ES-I3 (cell line): ENCODE data around the gene PYCARD.

Source experiments
- H3K36me3 ChIP-seq: 2 replicates; pipeline ENCODE4 v1.6.1; 2013; ENCODE audit warnings: mild to moderate bottlenecking, low read length, control low read depth, moderate library complexity; ENCODE audit not compliant: insufficient read depth
- H3K4me1 ChIP-seq: 2 replicates; pipeline ENCODE4 v1.6.1; 2013; ENCODE audit warnings: mild to moderate bottlenecking, control low read depth, low read length; ENCODE audit not compliant: insufficient read depth
- H3K9ac ChIP-seq: 2 replicates; pipeline ENCODE4 v1.6.1; 2013; ENCODE audit warnings: low read depth, mild to moderate bottlenecking, low read length, moderate library complexity
- H3K9me3 ChIP-seq: 2 replicates; pipeline ENCODE4 v1.6.1; 2013; ENCODE audit warnings: mild to moderate bottlenecking, low read length, moderate library complexity; ENCODE audit not compliant: control insufficient read depth, insufficient read depth

PYCARD gene

GRCh38 chr16:31190061-31190460, 12.5 kb downstream of the PYCARD start:
- Histone ChIP-seq H3K4me1 (no peaks in the 10 kb centered on the region), H3K9me3 (no peaks in the 10 kb centered on the region), H3K9ac (no peak overlapping the region), H3K36me3 (peaks cover 95% of the 10 kb centered on the region)

DNA sequence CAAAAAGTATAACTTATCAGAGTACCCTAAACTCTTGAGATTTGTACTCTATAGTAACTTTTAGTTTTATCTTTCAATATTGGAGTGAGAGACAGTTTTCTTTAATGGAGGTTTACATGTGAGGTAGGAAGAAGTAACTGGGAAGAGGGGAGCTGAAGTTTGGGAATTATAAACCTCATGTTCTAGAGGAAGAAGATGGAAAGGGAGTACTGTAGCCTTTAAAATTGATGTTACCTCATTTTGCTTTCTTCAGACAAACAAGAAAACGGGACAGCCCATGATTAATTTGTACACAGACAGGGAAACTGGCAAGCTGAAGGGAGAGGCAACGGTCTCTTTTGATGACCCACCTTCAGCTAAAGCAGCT, 13.2 kb downstream of the PYCARD start:
- Histone ChIP-seq H3K36me3 (peaks cover 91% of the 10 kb centered on the region), H3K4me1 (no peaks in the 10 kb centered on the region), H3K9me3 (no peaks in the 10 kb centered on the region), H3K9ac (no peak overlapping the region)

- Histone ChIP-seq H3K9me3 (no peaks in the 10 kb centered on the region), H3K36me3 (peaks cover 88% of the 10 kb centered on the region), H3K9ac (no peak overlapping the region), H3K4me1 (no peaks in the 10 kb centered on the region)
Measured at GRCh38 chr16:31188450-31189411, 13.8 kb downstream of the PYCARD start.

- peaks cover 1% of the 10 kb centered on the region; the same call in 1 of the 2 replicates for H3K4me1 ChIP-seq
Measured at GRCh38 chr16:31187808-31188189, 14.8 kb downstream of the PYCARD start.

GRCh38 chr16:31186930-31187807, 15.4 kb downstream of the PYCARD start:
- no peaks in the 10 kb centered on the region for H3K9me3 ChIP-seq
- no peak overlapping the region for H3K9ac ChIP-seq
- peaks cover 2% of the 10 kb centered on the region; the same call in 1 of the 2 replicates for H3K4me1 ChIP-seq
- H3K36me3 ChIP-seq: peaks cover 89% of the 10 kb centered on the region

More at GRCh38 chr16:31187808-31188189, 14.8 kb downstream of the PYCARD start:
- H3K9me3 ChIP-seq: no peaks in the 10 kb centered on the region
- peaks cover 90% of the 10 kb centered on the region for H3K36me3 ChIP-seq
- H3K9ac ChIP-seq: no peak overlapping the region

GRCh38 chr16:31186176-31186575, 16.4 kb downstream of the PYCARD start:
- Histone ChIP-seq H3K36me3 (peaks cover 80% of the 10 kb centered on the region), H3K4me1 (peaks cover 2% of the 10 kb centered on the region; the same call in 1 of the 2 replicates), H3K9ac (no peak overlapping the region), H3K9me3 (no peaks in the 10 kb centered on the region)

DNA sequence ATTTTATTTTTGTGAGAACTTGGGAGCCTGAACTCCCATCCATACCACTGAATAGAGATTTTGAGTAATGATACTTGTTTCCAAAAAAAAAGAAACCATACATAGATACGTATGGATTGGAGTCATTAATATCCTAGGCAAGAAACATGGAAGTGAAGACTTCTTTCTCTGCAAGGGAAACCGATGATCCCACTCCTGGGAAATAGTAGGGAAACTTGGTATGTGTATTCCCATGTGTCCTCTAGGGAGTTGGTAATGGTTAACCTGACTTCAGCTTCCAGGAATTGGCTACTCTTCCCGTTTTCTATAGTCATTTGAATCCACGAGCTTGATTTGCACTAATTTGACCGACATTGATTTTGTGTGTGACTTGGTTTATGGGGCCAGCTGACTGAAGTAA, 17.2 kb downstream of the PYCARD start:
- H3K9me3 ChIP-seq: no peaks in the 10 kb centered on the region
- peaks cover 2% of the 10 kb centered on the region; the same call in 1 of the 2 replicates for H3K4me1 ChIP-seq
- H3K9ac ChIP-seq: no peak overlapping the region
- peaks cover 71% of the 10 kb centered on the region for H3K36me3 ChIP-seq

DNA sequence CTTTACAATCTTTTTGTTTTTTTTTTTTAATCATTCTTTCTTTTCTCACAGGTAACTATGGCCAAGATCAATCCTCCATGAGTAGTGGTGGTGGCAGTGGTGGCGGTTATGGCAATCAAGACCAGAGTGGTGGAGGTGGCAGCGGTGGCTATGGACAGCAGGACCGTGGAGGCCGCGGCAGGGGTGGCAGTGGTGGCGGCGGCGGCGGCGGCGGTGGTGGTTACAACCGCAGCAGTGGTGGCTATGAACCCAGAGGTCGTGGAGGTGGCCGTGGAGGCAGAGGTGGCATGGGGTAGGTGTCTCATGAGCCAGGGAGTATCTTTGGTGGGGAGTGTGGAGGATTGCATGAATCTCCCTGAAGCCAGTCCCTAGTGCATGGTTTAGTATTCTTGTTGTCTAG, 17.7 kb downstream of the PYCARD start:
- H3K36me3 ChIP-seq: peaks cover 67% of the 10 kb centered on the region
- H3K9ac ChIP-seq: no peak overlapping the region
- no peaks in the 10 kb centered on the region for H3K9me3 ChIP-seq
- H3K4me1 ChIP-seq: peaks cover 2% of the 10 kb centered on the region; the same call in 1 of the 2 replicates

DNA sequence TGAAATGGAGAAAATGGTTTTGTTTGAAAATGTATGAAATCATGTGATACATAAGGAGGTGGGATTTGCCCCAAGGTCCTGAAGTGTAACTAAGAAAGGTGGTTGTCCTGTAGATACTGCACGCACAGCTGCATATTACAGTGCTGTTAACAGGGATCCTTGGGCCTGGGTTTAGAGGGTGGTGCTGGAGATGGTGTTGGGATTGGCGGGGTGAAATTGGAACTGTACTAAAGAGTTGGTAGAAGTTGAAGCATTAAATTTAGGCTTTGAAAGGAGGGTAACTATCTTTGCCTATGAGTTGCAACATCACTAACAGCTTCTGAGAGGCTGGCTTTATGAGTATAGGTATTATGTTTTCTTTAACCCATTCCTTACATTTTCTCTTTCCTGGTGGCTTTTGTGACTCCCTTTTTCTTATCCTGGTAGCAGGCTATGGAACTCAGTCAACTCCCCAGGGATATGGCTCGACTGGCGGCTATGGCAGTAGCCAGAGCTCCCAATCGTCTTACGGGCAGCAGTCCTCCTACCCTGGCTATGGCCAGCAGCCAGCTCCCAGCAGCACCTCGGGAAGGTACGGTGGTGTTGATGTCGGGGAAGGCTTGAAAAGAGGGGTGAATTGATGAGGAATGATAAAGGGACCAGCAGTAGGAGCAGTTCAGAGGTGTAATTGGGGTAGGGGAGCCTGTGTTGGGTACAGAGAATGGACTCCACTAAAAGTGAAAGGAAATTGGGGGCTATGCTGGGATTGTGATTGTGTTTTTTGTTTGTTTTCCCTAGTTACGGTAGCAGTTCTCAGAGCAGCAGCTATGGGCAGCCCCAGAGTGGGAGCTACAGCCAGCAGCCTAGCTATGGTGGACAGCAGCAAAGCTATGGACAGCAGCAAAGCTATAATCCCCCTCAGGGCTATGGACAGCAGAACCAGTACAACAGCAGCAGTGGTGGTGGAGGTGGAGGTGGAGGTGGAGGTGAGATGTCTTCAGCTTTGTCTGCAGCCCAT, 18.8 kb downstream of the PYCARD start:
- Histone ChIP-seq H3K4me1 (peaks cover 2% of the 10 kb centered on the region; the same call in 1 of the 2 replicates), H3K9me3 (no peaks in the 10 kb centered on the region), H3K9ac (no peak overlapping the region), H3K36me3 (peaks cover 56% of the 10 kb centered on the region)

DNA sequence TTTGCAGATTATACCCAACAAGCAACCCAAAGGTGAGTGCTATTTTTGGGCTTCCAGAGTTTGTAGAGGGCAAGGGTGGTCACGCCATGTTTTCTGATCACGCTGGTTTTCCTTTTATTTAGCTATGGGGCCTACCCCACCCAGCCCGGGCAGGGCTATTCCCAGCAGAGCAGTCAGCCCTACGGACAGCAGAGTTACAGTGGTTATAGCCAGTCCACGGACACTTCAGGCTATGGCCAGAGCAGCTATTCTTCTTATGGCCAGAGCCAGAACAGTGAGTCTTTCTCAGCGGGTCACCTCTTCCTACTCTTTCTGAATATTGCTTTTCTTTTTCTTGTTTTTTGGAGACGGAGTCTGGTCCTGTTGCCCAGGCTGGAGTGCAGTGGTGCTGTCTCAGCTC, 20.2 kb downstream of the PYCARD start:
- Histone ChIP-seq H3K9me3 (no peaks in the 10 kb centered on the region), H3K36me3 (peaks cover 42% of the 10 kb centered on the region), H3K9ac (peak overlapping the region; percentile 77; the same call in 1 of the 2 replicates), H3K4me1 (peaks cover 2% of the 10 kb centered on the region; the same call in 1 of the 2 replicates)

DNA sequence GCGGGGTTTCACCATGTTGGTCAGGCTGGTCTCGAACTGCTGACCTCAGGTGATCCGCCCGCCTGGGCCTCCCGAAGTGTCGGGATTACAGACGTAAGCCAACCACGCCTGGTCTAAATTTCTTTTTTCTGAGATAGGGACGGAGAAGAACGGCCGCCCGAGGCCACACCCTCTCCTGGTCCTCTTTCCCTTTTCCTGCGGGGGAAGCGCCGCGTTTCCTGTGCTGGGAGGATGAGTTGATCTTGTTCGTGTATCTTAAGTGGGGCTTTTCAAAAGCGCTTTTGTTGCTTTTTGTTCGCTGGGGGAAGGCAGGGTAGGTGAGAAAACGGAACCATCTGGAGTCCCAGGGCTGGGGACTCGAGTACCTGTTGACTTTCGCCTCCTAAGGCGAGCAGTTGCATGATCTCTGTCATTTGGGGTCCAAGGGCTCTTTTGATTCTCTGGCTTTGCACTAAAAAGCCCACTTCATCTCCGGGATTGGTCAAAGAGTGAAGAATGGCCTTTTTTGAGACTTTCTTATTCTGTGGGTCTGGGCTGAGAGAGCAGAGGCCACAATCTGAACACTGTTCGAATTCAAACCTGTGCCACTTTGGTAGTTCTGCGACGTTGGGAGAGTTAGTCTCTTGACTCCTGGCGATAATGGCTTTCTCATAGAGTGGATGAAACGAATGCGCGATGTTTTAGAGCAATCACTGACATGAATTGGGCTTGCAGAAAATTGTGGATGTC, 21.3 kb downstream of the PYCARD start:
- Histone ChIP-seq H3K4me1 (peaks cover 2% of the 10 kb centered on the region; the same call in 1 of the 2 replicates), H3K9me3 (no peaks in the 10 kb centered on the region), H3K36me3 (peaks cover 31% of the 10 kb centered on the region), H3K9ac (peak overlapping the region; percentile 77)

DNA sequence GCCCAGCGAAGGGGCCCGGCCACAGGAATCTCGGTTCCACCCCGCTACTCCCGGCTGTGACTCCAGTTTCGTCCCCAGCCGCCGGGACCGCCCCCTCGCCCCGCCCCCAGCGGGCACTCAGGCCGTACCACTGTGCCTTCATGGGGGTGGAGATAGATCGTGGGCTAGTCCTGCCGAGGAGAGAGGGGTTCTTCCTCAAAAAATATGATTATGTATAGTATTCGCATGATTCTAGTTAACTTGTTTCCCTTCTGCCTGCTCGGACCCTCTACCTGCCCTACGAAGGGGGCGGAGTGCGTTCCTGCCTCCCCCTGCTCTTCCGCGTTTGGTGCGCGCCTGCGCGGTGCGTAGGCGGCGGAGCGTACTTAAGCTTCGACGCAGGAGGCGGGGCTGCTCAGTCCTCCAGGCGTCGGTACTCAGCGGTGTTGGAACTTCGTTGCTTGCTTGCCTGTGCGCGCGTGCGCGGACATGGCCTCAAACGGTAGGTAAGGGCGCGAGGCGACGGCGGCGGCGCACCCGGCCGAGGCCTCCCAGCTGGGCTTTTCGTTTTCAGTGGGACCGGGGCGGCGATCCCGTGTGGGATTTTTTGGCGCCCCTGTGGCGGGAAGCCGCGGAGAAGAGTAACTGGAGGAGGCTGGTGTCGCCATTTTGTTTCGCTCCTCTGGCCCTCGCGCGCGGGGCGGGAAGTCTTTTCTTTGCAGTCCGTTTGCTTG, 22.7 kb downstream of the PYCARD start, which contains the start of gene FUS:
Gene FUS, plus strand, starts transcription at position 393 of the 713 bp plus-strand sequence. Its CDS starts 76 bp downstream, at position 469.
- peaks cover 2% of the 10 kb centered on the region; the same call in 1 of the 2 replicates for H3K4me1 ChIP-seq
- peaks cover 18% of the 10 kb centered on the region for H3K36me3 ChIP-seq
- H3K9ac ChIP-seq: peak within 1 kb of the TSS; percentile 77
- no peaks in the 10 kb centered on the region for H3K9me3 ChIP-seq
